NOMO-1 treated with DMSO at 0.1 percent for 48 hours (cell line): ENCODE data around the gene NAPA.
A peak's percentile ranks its signal among the peaks of the same experiment; 100 is the strongest.

Experiments used
- DNase-seq: peaks from one replicate; lab custom pipeline; 2025; ENCODE audit not compliant: unreplicated experiment; lab: John Stamatoyannopoulos, UW

NAPA gene

GRCh38 chr19:47523473-47523872 is 8.6 kb upstream of the NAPA start:
- no peak for DNase-seq

GRCh38 chr19:47521473-47522180 is 6.8 kb upstream of the NAPA start:
- DNase-seq, result no peak

DNA sequence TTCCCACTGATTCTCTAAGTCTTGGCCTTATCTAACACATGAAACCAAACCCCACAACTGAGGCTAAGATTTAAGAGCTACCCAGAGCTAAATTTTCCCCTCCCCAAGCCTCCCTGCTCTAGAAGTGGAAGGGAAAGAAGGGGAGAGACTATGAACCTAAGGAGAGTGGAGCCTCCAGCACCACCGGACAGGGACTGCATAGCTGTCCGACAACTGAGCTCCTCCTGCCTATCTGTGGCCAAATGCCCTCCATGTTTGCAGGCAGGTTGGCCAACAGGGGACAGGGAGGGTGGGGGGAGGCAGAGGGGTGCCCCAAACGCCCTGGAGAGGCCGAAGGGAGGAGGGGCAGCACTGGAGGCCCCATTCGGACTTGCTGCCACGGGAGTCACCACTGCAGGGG is 6.0 kb upstream of the NAPA start:
- no peak for DNase-seq

DNA sequence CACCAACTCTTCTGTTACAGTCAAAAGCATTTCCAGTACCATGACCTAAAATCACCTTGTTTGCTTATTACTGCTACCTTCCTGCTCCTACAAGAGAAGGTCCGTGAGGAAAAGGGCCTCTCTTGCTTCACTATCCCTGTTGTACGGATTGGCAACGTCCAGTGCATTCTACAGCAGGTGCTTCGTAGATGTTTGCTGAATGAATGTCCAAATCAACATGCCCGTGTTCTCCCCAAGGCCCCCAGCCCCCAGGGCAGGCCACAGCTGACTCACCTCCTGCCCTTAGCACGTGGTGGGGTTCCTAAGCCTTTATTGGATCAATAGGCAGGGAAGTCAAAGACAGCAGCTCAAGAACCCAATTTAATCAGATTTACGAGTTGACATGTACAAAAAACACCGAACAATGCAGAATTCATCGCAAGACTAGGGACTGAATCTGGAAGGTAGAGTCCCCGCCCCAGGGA is 5.5 kb upstream of the NAPA start:
- no peak for DNase-seq

DNA sequence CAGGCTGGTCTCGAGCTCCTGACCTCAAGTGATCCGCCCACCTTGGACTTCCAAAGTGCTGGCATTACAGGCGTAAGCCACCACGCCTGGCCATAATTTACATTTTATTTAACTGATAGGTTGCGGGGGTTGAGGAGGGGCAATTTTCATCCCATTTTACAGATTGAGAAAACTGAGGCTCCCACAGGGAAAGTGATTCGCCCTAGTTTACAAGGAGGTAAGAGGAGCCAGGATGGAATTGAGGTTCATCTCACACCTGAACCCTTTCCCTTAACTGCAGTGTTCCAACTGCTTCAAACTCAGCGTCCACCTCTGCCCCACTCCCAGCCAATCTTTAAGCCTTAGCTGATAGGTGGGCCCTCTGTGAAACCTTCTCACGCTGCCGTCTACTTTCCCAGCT is 4.0 kb upstream of the NAPA start:
- DNase-seq, result no peak

GRCh38 chr19:47518139-47518538 is 3.3 kb upstream of the NAPA start:
- DNase-seq, result peak; percentile 61

GRCh38 chr19:47514151-47514868 is 553 bp downstream of the NAPA start:
- no peak for DNase-seq

- no peak for DNase-seq
Observed at GRCh38 chr19:47512948-47513319, 1.9 kb downstream of the NAPA start.

DNA sequence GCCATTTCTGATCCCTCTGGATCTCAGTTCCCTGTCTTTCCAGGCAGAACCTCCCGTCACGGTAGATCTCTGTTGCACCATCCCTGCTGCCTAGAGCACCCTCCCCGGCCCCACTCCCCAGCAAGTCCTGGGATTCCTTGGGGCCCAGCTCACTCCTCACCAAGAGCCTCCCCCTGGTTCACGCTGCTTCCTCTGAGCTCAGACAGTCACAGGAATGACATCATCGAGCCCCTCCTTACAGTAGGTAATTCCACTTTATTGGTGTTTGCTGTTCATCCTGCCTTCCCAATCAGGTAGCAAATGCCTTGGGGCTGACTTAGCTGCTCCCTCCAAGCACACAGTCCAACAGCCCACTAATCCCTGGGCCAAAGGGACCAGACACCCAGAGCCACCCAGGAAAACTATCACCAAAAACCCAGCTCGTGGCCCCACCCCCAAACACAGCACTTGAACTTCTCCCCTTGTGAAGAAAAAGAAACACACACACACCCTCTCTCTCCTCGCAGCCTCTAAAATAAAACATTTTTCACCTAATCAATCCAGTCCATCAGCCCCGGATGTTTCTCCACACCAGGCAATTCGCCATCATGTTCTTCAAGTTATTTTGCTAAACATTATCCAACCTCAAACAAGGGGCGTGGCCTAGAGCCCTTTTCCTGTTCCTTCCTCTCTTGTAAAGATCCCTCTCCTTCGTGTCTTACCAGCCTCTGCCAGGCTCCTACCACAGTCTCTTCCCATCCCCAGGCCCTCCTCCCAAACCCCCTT is 2.5 kb downstream of the NAPA start:
- no peak for DNase-seq

GRCh38 chr19:47511681-47512080 is 3.2 kb downstream of the NAPA start:
- no peak for DNase-seq

DNA sequence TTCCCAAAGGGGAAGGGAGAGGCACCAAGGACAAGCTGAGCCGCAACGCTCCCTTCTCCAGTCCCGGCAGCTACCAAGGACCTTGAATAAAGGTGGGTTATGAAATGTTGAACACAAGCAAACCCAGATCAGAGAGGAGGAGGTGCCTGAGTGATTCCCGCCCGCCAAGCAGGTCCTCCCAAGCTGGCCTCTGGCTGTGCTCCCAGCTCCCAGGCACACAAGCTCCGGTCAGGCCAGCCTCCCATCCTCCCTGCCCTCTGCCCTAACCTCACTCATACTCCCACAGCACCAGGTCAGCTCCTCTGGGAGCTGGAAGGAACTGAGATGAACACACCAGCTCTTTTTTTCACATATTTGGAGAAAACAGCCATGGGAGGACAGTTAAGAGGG is 3.7 kb downstream of the NAPA start:
- DNase-seq, result no peak

DNA sequence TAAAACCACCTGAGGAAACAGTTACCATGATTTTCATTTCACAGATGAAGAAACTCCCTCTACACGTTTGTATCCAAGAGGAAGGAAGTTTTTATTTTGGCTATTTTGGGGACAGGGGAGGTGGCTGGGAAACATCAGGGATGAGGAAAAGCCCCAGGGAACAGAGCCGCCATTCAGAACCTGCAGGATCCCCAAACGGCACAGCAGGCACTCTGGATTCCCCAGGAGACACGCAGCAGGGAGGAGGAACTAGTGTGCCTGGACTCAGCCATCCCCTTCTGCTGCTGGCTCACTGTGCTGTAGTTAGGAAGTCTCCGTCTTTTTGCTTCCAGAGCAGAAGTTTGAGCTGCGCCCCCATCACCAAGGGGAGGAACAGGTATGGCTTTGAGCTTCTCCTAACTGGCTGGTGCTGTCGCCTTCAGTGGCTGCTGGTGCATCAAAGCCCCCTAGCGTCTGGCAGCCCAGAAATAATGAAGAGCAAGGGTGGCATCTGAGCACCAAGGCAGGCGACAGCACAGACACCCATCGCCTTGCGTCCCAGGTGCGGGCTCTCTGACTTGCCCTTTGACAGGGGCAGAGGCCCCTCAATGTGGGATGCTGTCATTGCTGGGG is 4.2 kb downstream of the NAPA start:
- DNase-seq, result no peak

GRCh38 chr19:47509973-47510372 is 4.9 kb downstream of the NAPA start:
- no peak for DNase-seq

- DNase-seq, result no peak
Observed at GRCh38 chr19:47509170-47509847, 5.6 kb downstream of the NAPA start.

DNA sequence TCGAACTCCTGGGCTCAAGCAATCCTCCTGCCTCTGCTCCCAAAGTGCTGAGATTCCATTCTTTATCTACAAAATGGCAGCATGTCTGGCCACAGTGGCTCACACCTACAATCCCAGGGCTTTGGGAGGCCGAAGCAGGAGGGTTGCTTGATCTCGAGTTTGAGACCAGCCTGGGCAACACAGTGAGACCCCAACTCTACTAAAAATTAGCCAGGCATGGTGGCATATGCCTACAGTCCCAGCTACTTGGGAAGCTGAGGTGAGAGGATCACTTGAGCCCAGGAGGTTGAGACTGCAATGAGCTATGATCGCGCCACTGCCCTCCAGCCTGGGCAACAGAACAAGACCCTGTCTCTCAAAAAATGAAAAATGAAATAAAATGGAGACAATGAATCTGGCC is 6.1 kb downstream of the NAPA start:
- no peak for DNase-seq

DNA sequence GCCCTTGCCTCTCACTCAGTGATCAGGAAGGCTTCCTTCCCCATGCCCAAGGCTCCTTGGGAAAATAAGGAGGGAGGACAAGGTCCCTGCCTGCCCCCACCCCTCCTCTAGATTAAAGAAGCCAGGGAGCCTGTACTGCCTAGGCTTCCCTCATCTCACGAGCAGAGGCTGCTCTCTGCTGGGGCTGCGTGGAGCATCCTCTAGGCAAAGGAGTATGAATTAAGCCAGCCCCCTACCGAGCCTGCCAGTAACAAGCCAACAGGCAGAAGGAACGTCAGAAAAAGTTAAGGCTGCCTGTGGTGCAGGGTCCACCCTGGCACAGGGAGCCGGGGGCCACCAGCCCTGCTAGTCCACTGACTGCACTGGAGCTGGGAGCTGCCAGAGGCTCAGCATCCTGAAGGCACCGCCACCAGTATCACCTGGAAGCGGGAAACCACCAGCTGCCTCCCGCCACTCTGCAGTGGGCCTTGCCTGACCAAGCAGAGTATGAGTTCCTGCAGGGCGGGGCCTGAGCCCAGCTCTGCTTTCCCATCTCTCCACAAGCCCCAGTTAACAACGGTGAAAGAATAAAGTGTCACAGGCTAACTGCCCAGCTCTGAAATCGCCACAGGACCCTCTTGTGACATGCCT is 6.8 kb downstream of the NAPA start:
- no peak for DNase-seq

DNA sequence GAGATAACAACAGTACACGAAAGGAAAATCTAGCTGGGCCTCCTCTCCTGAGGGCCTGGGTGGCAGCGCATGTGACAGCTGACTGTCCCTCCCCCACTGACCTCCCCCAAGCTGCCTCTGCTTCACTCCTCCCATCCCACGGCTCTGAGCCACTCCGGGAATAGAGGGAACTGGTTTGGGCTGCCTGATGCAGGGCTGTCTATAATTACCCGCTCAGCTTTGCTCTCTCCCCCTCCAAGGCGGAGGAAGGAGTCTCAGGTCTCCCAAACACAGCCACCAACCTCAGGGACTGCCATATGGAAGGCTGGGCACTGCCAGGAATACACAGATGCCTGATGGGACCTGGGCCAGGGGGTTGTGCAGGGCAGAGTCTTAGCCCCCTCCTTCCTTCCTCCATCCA is 7.9 kb downstream of the NAPA start:
- DNase-seq, result no peak

GRCh38 chr19:47506459-47506858 is 8.4 kb downstream of the NAPA start:
- DNase-seq, result no peak

GRCh38 chr19:47505506-47505905 is 9.4 kb downstream of the NAPA start:
- no peak for DNase-seq

DNA sequence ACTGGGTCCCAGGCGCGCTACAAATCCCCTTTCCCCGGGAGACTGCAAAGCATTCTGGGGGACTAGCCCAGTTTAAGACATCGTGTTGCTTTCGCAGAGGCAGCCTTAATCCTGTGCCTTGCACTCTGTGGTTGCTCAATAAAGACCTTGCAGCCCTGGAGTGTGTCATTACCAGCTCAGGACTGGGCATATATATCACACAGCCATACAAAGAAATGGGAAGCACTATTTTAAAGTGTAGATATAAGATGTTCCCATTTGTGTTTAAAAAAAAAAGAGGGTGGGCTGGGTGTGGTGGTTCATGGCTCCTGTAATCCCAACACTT is 11.1 kb downstream of the NAPA start:
- no peak for DNase-seq
